Suprapubic skin (tissue), 4 donors: ENCODE results near the gene FLVCR1.

Source experiments
- CTCF ChIP-seq, 2 donors: fragments of 200-600 bp in 1 of 2; fragments of 450-650 bp in 1 of 2; sonication (generic) in 1 of 2; IDR thresholded peaks; one replicate each; pipeline ENCODE4 v1.5.1; 2016 to 2019; ENCODE audit warnings: antibody characterized with exemption in 2 of 2, mild to moderate bottlenecking in 1 of 2, moderate library complexity in 1 of 2
- POLR2A ChIP-seq, 2 donors: fragments of 450-650 bp; IDR thresholded peaks; one replicate each; pipeline ENCODE4 v1.6.1; 2017; ENCODE audit warnings: antibody characterized with exemption in 2 of 2, mild to moderate bottlenecking in 2 of 2, moderate library complexity in 2 of 2
- POLR2AphosphoS5 ChIP-seq, 3 donors: sonication (generic); formaldehyde crosslinking; IDR thresholded peaks; one replicate each; pipeline ENCODE4 v1.6.1; 2017; ENCODE audit warnings: antibody characterized with exemption in 3 of 3

- TF ChIP-seq CTCF (IDR thresholded peaks at IDR 0.05) = no peak
- no peak for TF ChIP-seq POLR2A (IDR thresholded peaks at IDR 0.05)
- TF ChIP-seq POLR2AphosphoS5 (IDR thresholded peaks at IDR 0.05) = no peak
These were observed 45.6 kb downstream of the FLVCR1 start for GRCh38 chr1:212903664-212904063.
